ENCODE measurements around the gene TMA7B. TPM values are rescaled to one million over a fixed set of nuclear protein-coding genes. Genes with fewer than 3 reads are reported as not detected.

The TMA7B gene
- polyA plus RNA-seq, 1 of the 3 experiments (the other 2 are of a cell fraction): not detected

DNA sequence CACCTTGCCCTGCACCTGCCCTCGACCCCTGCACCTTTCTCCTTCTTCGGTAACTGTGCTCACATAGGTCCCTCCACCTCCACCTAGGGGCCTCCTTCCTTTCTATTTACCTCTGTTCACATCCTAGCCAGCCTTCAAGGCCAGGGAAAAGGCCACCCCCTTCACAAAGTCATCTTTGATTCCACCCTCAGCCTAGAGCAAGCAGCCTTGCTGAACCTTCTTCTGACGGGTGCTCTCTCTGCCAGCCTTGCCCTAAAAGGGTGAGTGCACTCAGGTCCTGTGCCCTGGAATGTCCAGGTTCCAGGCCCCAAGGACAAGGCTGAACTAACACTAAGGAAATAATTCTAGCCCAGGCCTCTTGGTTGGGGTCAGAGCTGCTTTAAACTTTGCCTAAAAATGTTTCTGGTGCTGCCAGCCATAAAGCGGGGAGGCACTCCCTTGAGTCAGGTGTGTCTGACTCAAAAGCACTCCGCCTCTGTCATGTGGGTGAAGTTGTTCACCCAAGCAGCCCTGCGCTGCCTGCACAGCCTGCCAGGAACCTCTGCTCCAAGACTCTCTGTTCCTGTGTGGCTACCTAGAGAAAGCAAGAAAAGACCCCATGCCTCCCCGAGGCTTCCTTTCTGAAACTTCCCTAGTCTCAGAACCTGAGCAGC lies 25.3 kb downstream of the TMA7B start:
- Histone ChIP-seq H3F3A (replicated peaks; ENCODE audit: insufficient read depth) (no peaks in the 10 kb centered on the region), H3K36me3 (replicated peaks in 1 of 2; ENCODE audit: control insufficient read depth in 1 of 2, insufficient read depth in 2 of 2, low read length in 1 of 2) (no peaks in the 10 kb centered on the region), H3K27ac (ENCODE audit: low read depth in 2 of 2, low read length in 1 of 2) (no peak overlapping the region), H3K4me3 (ENCODE audit: low read depth in 2 of 2, low read length in 1 of 2) (no peak overlapping the region), H3K27me3 (ENCODE audit: insufficient read depth) (no peaks in the 10 kb centered on the region), H3K4me1 (ENCODE audit: control insufficient read depth in 1 of 2, insufficient read depth in 2 of 2, low read depth in 1 of 2, low read length in 1 of 2) (peaks cover 0 to 2% of the 10 kb centered on the region in 2 experiments; a peak in 1 of 4 replicates), H3K9me2 (no peaks in the 10 kb centered on the region), H2AFZ (ENCODE audit: low read depth) (no peak overlapping the region), H3K4me2 (no peak overlapping the region), H3K9ac (no peak overlapping the region), H3K9me3 (no peaks in the 10 kb centered on the region), H3K79me2 (ENCODE audit: insufficient read depth) (no peaks in the 10 kb centered on the region), H4K20me1 (ENCODE audit: insufficient read depth) (no peaks in the 10 kb centered on the region)
- ChIA-PET CTCF (no interaction called here), POLR2A (no interaction called here)
- TF ChIP-seq RFX5 (IDR thresholded peaks at IDR 0.05; ENCODE audit: low read length) (no peak), EZH2phosphoT487 (IDR thresholded peaks at IDR 0.05; ENCODE audit: borderline replicate concordance, low read depth) (no peak), RXRA (IDR thresholded peaks at IDR 0.05; ENCODE audit: borderline replicate concordance, low read depth) (no peak), FOSL2 (IDR thresholded peaks at IDR 0.05; ENCODE audit: borderline replicate concordance, low read depth) (no peak), NRF1 (IDR thresholded peaks at IDR 0.05; ENCODE audit: low read depth, low read length) (no peak), ELF1 (IDR thresholded peaks at IDR 0.05) (no peak)
- TF ChIP-seq, protein P1, sequence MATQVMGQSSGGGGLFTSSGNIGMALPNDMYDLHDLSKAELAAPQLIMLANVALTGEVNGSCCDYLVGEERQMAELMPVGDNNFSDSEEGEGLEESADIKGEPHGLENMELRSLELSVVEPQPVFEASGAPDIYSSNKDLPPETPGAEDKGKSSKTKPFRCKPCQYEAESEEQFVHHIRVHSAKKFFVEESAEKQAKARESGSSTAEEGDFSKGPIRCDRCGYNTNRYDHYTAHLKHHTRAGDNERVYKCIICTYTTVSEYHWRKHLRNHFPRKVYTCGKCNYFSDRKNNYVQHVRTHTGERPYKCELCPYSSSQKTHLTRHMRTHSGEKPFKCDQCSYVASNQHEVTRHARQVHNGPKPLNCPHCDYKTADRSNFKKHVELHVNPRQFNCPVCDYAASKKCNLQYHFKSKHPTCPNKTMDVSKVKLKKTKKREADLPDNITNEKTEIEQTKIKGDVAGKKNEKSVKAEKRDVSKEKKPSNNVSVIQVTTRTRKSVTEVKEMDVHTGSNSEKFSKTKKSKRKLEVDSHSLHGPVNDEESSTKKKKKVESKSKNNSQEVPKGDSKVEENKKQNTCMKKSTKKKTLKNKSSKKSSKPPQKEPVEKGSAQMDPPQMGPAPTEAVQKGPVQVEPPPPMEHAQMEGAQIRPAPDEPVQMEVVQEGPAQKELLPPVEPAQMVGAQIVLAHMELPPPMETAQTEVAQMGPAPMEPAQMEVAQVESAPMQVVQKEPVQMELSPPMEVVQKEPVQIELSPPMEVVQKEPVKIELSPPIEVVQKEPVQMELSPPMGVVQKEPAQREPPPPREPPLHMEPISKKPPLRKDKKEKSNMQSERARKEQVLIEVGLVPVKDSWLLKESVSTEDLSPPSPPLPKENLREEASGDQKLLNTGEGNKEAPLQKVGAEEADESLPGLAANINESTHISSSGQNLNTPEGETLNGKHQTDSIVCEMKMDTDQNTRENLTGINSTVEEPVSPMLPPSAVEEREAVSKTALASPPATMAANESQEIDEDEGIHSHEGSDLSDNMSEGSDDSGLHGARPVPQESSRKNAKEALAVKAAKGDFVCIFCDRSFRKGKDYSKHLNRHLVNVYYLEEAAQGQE (IDR thresholded peaks at IDR 0.05; ENCODE audit: low read depth, low read length): no peak
- TF ChIP-seq, protein P2, sequence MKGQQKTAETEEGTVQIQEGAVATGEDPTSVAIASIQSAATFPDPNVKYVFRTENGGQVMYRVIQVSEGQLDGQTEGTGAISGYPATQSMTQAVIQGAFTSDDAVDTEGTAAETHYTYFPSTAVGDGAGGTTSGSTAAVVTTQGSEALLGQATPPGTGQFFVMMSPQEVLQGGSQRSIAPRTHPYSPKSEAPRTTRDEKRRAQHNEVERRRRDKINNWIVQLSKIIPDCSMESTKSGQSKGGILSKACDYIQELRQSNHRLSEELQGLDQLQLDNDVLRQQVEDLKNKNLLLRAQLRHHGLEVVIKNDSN (IDR thresholded peaks at IDR 0.05; ENCODE audit: borderline replicate concordance, low read depth): no peak
- TF ChIP-seq, protein P3, sequence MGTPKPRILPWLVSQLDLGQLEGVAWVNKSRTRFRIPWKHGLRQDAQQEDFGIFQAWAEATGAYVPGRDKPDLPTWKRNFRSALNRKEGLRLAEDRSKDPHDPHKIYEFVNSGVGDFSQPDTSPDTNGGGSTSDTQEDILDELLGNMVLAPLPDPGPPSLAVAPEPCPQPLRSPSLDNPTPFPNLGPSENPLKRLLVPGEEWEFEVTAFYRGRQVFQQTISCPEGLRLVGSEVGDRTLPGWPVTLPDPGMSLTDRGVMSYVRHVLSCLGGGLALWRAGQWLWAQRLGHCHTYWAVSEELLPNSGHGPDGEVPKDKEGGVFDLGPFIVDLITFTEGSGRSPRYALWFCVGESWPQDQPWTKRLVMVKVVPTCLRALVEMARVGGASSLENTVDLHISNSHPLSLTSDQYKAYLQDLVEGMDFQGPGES (IDR thresholded peaks at IDR 0.05; ENCODE audit: low read depth, low read length): no peak
- DNase-seq: no peak
- WGBS (ENCODE audit: low lambda C conversion rate): 28% methylated on average over 3 of the region's 7 CpGs
